ENCODE data around the gene GALNTL6. TPM values are rescaled to one million over a fixed set of nuclear protein-coding genes. Genes with fewer than 3 reads are reported as not detected.

GALNTL6 gene
- total RNA-seq, 4 donors from 2014 or later: not detected

DNA sequence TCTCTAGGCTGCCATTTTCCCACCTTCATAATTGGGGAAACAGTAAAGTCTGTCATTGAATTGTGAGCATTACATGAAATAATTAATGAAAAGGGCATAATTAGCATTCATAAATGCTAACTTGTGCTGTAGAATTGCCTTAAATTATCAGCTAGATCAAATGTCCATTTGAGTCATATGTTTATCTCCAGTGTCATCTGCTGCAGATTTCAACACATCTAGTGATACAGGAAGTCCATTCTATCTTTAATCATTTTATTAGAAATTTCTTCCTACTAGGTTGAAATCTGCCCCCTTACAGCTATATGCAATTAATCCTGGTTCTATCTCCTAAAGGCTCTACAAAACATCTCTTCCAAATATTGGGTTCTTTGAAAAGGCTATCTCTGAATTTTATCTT, 1115.1 kb downstream of the GALNTL6 start:
- TF ChIP-seq, protein P1, sequence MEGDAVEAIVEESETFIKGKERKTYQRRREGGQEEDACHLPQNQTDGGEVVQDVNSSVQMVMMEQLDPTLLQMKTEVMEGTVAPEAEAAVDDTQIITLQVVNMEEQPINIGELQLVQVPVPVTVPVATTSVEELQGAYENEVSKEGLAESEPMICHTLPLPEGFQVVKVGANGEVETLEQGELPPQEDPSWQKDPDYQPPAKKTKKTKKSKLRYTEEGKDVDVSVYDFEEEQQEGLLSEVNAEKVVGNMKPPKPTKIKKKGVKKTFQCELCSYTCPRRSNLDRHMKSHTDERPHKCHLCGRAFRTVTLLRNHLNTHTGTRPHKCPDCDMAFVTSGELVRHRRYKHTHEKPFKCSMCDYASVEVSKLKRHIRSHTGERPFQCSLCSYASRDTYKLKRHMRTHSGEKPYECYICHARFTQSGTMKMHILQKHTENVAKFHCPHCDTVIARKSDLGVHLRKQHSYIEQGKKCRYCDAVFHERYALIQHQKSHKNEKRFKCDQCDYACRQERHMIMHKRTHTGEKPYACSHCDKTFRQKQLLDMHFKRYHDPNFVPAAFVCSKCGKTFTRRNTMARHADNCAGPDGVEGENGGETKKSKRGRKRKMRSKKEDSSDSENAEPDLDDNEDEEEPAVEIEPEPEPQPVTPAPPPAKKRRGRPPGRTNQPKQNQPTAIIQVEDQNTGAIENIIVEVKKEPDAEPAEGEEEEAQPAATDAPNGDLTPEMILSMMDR (IDR thresholded peaks at IDR 0.05; ENCODE audit: low read depth): no peak

DNA sequence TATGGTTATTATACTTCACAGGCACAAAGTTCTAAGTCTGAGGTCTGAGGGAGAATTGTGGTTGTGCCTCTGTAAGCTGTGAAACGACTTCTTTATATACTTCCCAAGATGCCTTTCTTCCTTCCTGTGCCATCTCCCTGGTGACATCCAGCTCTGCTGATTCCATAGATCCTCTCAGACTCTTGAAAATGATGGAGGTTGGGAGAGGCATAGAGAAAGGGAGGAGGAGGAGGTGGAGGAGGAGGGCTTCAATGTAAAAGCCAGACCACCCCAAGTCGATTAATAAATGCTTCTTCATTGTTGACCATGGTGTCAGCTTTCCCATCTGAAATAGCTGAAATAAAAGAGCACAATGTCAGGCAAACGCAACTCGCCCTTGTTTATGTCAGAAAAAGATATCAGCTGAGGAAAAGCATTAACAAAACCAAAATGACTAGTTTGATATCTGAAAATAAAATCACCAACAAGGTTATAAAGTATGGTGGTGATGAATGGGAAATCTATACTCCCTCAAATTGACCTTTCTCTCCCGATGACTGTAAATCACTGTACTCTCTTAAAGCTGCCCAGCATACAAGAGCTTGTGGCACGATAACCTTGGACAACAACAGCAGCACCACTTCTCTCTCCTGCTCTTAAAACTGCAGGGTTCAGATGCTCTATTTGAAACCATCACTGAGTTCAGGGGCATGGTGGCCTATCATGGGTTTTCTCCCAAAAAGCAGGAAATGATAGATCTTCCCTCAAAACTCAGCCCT, 1125.0 kb downstream of the GALNTL6 start:
- TF ChIP-seq, protein P1 (IDR thresholded peaks at IDR 0.05; ENCODE audit: low read depth): no peak

DNA sequence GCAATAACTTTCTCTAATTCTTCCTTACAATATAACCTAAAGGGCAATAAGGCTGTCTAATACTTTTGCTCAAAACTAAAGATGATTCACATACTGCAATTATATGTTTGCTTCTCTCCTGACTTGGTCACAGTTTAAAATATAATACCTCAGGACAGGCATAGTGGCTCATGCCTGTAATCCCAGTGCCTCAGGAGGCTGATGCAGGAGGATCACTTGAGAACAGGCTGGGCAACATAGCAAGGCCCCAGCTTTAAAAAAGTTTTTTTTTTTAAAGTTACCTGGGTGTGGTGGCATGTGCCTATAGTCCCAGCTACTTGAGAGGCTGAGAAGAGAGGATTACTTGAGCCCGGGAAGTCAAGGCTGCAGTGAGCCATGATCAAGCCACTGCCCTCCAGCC, 1125.7 kb downstream of the GALNTL6 start:
- TF ChIP-seq, protein P1 (IDR thresholded peaks at IDR 0.05; ENCODE audit: low read depth): no peak

DNA sequence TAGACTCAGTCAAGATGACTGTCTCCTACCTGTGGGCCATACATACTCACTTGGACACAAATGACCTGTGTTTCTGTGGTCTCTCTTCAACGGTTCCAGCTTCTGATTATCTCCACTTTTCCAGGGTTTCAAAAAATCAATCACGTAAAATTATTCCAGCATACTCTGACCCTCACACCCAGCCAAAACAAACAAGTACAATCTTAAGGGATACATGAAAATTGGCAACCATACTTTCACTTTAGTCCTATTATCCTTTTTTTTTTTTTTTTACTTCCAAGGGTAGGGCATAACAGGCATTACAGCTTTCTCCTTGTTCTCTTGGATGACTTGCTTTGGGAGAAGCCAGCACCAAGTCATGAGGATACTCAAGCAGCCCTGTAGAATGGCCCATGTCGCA, 1129.6 kb downstream of the GALNTL6 start:
- TF ChIP-seq, protein P1 (IDR thresholded peaks at IDR 0.05; ENCODE audit: low read depth): no peak

DNA sequence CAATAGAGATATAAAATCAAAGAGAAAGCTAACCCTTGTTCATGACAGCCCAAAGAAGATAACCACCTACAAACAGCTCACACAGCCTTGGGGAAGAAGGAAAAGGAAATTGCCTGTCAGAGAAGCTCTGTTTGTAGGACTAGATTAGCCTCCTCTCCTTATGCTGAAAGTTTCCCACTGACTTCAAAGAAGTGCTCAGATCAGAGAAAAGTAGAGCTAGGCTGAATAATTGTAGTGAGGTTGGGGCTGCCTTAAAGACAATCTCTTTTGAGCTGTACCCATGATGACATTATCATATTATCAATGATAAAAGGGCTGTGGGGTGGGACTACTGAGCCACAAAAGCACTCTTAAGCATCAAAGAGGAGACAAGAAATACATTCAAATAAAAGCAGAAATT, 1132.4 kb downstream of the GALNTL6 start:
- TF ChIP-seq, protein P1 (IDR thresholded peaks at IDR 0.05; ENCODE audit: low read depth): no peak

DNA sequence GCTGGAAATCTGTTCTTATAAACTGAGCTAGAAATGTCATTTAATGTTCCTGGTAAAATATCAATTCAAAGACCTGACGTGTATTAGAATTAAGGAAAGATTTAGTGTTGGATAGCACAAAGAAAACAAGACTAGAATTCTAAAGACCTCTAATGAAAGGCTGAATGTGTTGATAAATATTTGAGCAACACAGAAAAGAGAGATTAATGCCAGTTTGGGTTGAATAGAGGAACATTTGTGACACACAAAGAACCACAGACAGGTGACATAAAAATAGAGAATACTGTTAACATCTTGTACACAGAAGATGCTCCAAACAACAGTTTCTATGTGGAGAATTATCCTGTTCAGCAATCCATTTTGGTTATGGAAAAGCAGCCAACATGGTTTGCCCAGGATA, 1133.3 kb downstream of the GALNTL6 start:
- TF ChIP-seq, protein P1 (IDR thresholded peaks at IDR 0.05; ENCODE audit: low read depth): no peak

DNA sequence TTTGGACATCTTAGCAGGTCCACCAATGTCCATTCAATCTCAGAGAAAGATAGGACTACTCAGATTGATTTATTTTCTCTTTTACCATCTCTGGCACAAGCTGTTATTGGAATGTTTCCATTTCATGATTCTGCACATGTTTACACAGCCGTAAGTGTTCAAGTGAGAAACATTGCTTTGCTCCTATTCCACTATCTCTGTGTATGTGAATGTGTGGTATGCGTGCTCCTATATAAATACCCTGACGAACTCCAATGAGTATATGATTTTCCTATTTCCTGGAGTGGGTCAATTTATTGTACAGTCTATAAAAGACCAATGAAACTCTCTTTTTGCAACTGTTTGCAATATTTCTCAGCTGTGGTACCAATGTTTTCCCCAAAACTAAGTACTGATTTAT, 1134.4 kb downstream of the GALNTL6 start:
- TF ChIP-seq, protein P1 (IDR thresholded peaks at IDR 0.05; ENCODE audit: low read depth): no peak
